K562 (cell line): ENCODE results near the gene SPINK2. TPM values are rescaled to one million over a fixed set of nuclear protein-coding genes. Genes with fewer than 3 reads are reported as not detected.

Experiments
- ATAC-seq: fragments of 200-7000 bp; cut with Tn5 transposase; 3 replicates; pipeline ENCODE4 v1.9.1; 2020; ENCODE audit warnings: moderate library complexity
- BruUV-seq: library from RNA; stranded (reverse); fragments of 400-500 nt; replicated peaks from 2 replicates; lab custom pipeline; 2021; lab: Mats Ljungman, UMichigan
- CTCF ChIA-PET: fragments of 300-600 bp; formaldehyde crosslinking; extraction: SDS; loops from one replicate; lab custom pipeline; 2021; ENCODE audit warnings: low intra/inter-chr PET ratio; lab: Yijun Ruan, JAX
- POLR2A ChIA-PET: fragments of 300-600, 350-650 bp; sonication (Branson Sonifier 250); formaldehyde crosslinking; extraction: SDS; loops from one replicate; lab custom pipeline; 2021; ENCODE audit warnings: antibody characterized with exemption, inconsistent platforms; lab: Yijun Ruan, JAX
- DNase-seq, 4 experiments: peaks; one replicate each; pipeline versions ENCODE4 v3.0.0 to v3.0.0-alpha.2; 2011 to 2018; ENCODE audit warnings: low spot score in 3 of 4, mixed read lengths in 3 of 4; ENCODE audit errors: extremely low read depth in 1 of 4
- FAIRE-seq: peaks from 2 replicates; lab custom pipeline; 2011; peaks lifted over from hg19 to GRCh38; lab: Jason Lieb, UNC
- H2AFZ ChIP-seq: 2 replicates; pipeline ENCODE4 v1.6.0; 2011; ENCODE audit warnings: low read depth, low read length, control low read depth, inconsistent platforms
- H3K27ac ChIP-seq: fragments of 200-600 bp; 3 replicates; pipeline ENCODE4 v1.8.0; 2011; ENCODE audit warnings: low read depth, mild to moderate bottlenecking, control low read depth, inconsistent platforms, low read length, moderate library complexity, mixed read lengths; ENCODE audit errors: extremely low read depth
- H3K27me3 ChIP-seq, 2 experiments: fragments of 300-600 bp in 1 of 2; 2 replicates in 1 of 2; 3 replicates in 1 of 2; pipeline versions ENCODE4 v1.6.0 to v1.8.0; 2011; ENCODE audit warnings: inconsistent platforms in 2 of 2, low read length in 2 of 2, mild to moderate bottlenecking in 1 of 2, mixed read lengths in 1 of 2, moderate library complexity in 1 of 2; ENCODE audit not compliant: control insufficient read depth in 2 of 2, insufficient read depth in 2 of 2
- H3K36me3 ChIP-seq: fragments of 300-600 bp; 3 replicates; pipeline ENCODE4 v1.8.0; 2011; ENCODE audit warnings: mild to moderate bottlenecking, low read length, inconsistent platforms; ENCODE audit not compliant: control insufficient read depth, insufficient read depth
- H3K4me1 ChIP-seq, 2 experiments: fragments of 200-600 bp in 1 of 2; replicated peaks in 1 of 2; 2 replicates in 1 of 2; 3 replicates in 1 of 2; pipeline versions ENCODE4 v1.5.1 to v1.8.0; 2011; ENCODE audit warnings: inconsistent platforms in 2 of 2, low read length in 2 of 2, mild to moderate bottlenecking in 1 of 2, mixed read lengths in 1 of 2, moderate library complexity in 1 of 2; ENCODE audit not compliant: control insufficient read depth in 2 of 2, insufficient read depth in 2 of 2
- H3K4me2 ChIP-seq: 2 replicates; pipeline ENCODE4 v1.6.1; 2011; ENCODE audit warnings: low read length, control low read depth, inconsistent platforms, mixed read lengths; ENCODE audit not compliant: insufficient read depth
- H3K4me3 ChIP-seq: fragments of 200-600 bp; sonication (generic), shearing (Covaris generic); 2 replicates; pipeline ENCODE4 v1.5.1; 2016; ENCODE audit warnings: control low read depth, inconsistent platforms
- H3K79me2 ChIP-seq: fragments of 200-600 bp; 3 replicates; pipeline ENCODE4 v1.8.0; 2011; ENCODE audit warnings: low read length, inconsistent platforms; ENCODE audit not compliant: control insufficient read depth, insufficient read depth
- H3K9ac ChIP-seq, 2 experiments: 2 replicates each; pipeline versions ENCODE4 v1.6.0 to v1.6.1; 2011; ENCODE audit warnings: low read depth in 2 of 2, low read length in 2 of 2, control low read depth in 1 of 2, inconsistent platforms in 1 of 2, mild to moderate bottlenecking in 1 of 2, mixed read lengths in 1 of 2; ENCODE audit not compliant: insufficient read depth in 1 of 2
- H3K9me1 ChIP-seq: one replicate; pipeline ENCODE4 v1.6.0; 2011; ENCODE audit warnings: inconsistent platforms, mild to moderate bottlenecking, low read length, moderate library complexity; ENCODE audit not compliant: control insufficient read depth, insufficient read depth
- H3K9me3 ChIP-seq: replicated peaks from 2 replicates; pipeline ENCODE4 v1.5.1; 2011; ENCODE audit warnings: low read depth, low read length, inconsistent platforms; ENCODE audit not compliant: control insufficient read depth, insufficient read depth
- H4K20me1 ChIP-seq: replicated peaks from 2 replicates; pipeline ENCODE4 v1.6.1; 2011; ENCODE audit warnings: low read length, inconsistent platforms, mixed read lengths; ENCODE audit not compliant: control insufficient read depth, insufficient read depth
- PHB2 ChIP-seq: fragments of 450-650 bp; IDR thresholded peaks from 2 replicates; pipeline ENCODE4 v1.6.1; 2017; ENCODE audit warnings: low read depth
- SAP30 ChIP-seq: fragments of 200-600 bp; sonication (generic); IDR thresholded peaks from 2 replicates; pipeline ENCODE4 v1.6.1; 2012; ENCODE audit warnings: borderline replicate concordance, low read depth, mild to moderate bottlenecking, moderate library complexity, low read length, control low read depth, inconsistent platforms; ENCODE audit not compliant: insufficient read depth, poor library complexity, severe bottlenecking
- TCF7 ChIP-seq: sonication (generic); IDR thresholded peaks from 2 replicates; pipeline ENCODE4 v1.6.1; 2016; ENCODE audit warnings: antibody characterized with exemption, borderline replicate concordance
- ZNF445 ChIP-seq: fragments of 250-450 bp; sonication (Bioruptor Pico); IDR thresholded peaks from 2 replicates; pipeline ENCODE4 v1.4.0; 2020; ENCODE audit warnings: low read depth, mild to moderate bottlenecking, moderate library complexity
- WGBS: fragments of 100-300 bp; shearing (Covaris generic); methylation state at CpG from one replicate; pipeline ENCODE4 v1.1.6; 2016; ENCODE audit warnings: low coverage, mixed read lengths; ENCODE audit not compliant: insufficient coverage; ENCODE audit errors: missing lambda C conversion rate; 5-methylcytosine and 5-hydroxymethylcytosine counted together
- in situ Hi-C: fragments of 300-500 bp; cut with MboI; formaldehyde crosslinking; loops from 4 replicates; pipeline ENCODE4 v1.15.0; 2018; ENCODE audit warnings: inconsistent platforms, mixed read lengths
- intact Hi-C: fragments of 100-400 bp; cut with micrococcal nuclease; formaldehyde crosslinking; loops from 2 replicates; pipeline ENCODE4 v1.14.2; 2022
- polyA plus RNA-seq, 8 experiments: library from polyadenylated mRNA; depleted of rRNA in 4 of 8; stranded (reverse) in 5 of 8; unstranded in 3 of 8; fragments of >200 nt; fragmentation: Nextera tagmentation in 2 of 8; fragmentation: Illumina TruSeq in 1 of 8; extraction: Ambion mirVana in 2 of 8; extraction: Trizol in 1 of 8; gene quantifications; 2 replicates each; pipeline versions ENCODE4 v1.2.1 to v1.2.3, GENCODE V29; 2011 to 2014; ENCODE audit warnings: inconsistent platforms in 1 of 8, missing spikeins in 1 of 8
- total RNA-seq, 7 experiments: library from RNA; depleted of rRNA in 6 of 7; stranded (reverse); fragments of >200 nt in 6 of 7; fragmentation: Illumina TruSeq in 2 of 7; extraction: Trizol in 2 of 7; gene quantifications; 2 replicates each; pipeline versions ENCODE4 v1.2.1 to v1.2.3, GENCODE V29; 2011 to 2021; ENCODE audit warnings: low replicate concordance in 1 of 7
- TF ChIP-seq, protein P1 (sequence below): fragments of 450-650 bp; formaldehyde crosslinking; IDR thresholded peaks from 2 replicates; pipeline ENCODE4 v1.4.0; 2020; ENCODE audit warnings: mild to moderate bottlenecking, moderate library complexity

Gene SPINK2
- total and polyA plus RNA-seq, 9 of the 15 experiments (the other 6 are each of a cell fraction or from before 2014, with no cell fraction given), result not detected

GRCh38 chr4:56860781-56861180 lies 39.3 kb upstream of the SPINK2 start:
- DNase-seq (no peak), FAIRE-seq (no peak), ATAC-seq (no peak)
- intact Hi-C loops, result no loop called here
- Histone ChIP-seq H3K4me3 (no peak overlapping the region), H3K27ac (no peak overlapping the region), H4K20me1 (no peaks in the 10 kb centered on the region), H3K9ac (no peak overlapping the region), H2AFZ (no peak overlapping the region), H3K9me1 (no peaks in the 10 kb centered on the region), H3K9me3 (no peaks in the 10 kb centered on the region), H3K27me3 (peaks cover 19 to 26% of the 10 kb centered on the region in 2 experiments), H3K79me2 (no peaks in the 10 kb centered on the region), H3K4me1 (no peaks in the 10 kb centered on the region), H3K36me3 (no peaks in the 10 kb centered on the region), H3K4me2 (no peak overlapping the region)
- ChIA-PET CTCF (no interaction called here), POLR2A (interaction anchor here (1.0 kb wide), 1 partner anchor 9 kb away, joined by 3 read pairs; no protein-coding TSS in a partner anchor)
- WGBS, result 2% methylated on average over 3 of the region's 3 CpGs
- BruUV-seq, result no TSS peak
- in situ Hi-C loops, result no loop called here
- TF ChIP-seq PHB2 (no peak), TCF7 (no peak), SAP30 (no peak)

DNA sequence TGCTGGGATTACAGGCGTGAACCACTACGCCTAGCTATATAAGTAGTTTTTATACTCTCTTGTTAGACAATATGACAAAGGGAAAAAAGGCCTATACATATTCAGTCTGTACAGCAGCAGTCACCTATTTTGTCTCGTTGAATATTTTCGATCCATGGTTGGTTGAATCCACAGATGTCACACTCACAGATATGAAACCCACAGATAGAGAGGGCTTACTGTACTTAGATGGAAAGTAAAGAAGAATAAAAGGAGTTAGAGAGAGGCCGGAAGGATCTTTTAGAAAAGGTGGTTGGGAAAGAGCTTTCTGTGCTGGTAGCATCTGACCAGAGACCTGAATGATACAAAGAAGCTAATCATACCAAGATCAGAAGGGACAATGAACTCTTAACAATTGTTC lies 38.3 kb upstream of the SPINK2 start:
- H3K27me3 ChIP-seq, result peaks cover 17 to 19% of the 10 kb centered on the region in 2 experiments
- WGBS, result 4% methylated on average over 5 of the region's 5 CpGs
- H3K4me1 ChIP-seq, result no peaks in the 10 kb centered on the region
- H3K4me3 ChIP-seq, result no peak overlapping the region
- no peaks in the 10 kb centered on the region for H4K20me1 ChIP-seq
- POLR2A ChIA-PET, result no interaction called here
- intact Hi-C loops, result no loop called here
- TF ChIP-seq, protein P1, sequence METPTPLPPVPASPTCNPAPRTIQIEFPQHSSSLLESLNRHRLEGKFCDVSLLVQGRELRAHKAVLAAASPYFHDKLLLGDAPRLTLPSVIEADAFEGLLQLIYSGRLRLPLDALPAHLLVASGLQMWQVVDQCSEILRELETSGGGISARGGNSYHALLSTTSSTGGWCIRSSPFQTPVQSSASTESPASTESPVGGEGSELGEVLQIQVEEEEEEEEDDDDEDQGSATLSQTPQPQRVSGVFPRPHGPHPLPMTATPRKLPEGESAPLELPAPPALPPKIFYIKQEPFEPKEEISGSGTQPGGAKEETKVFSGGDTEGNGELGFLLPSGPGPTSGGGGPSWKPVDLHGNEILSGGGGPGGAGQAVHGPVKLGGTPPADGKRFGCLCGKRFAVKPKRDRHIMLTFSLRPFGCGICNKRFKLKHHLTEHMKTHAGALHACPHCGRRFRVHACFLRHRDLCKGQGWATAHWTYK (CRISPR knock-in tag), result no peak
- no peak for TF ChIP-seq ZNF445 (CRISPR knock-in tag)
- no peaks in the 10 kb centered on the region for H3K79me2 ChIP-seq
- no peaks in the 10 kb centered on the region for H3K9me1 ChIP-seq
- no peaks in the 10 kb centered on the region for H3K36me3 ChIP-seq
- DNase-seq (no peak), ATAC-seq (no peak), FAIRE-seq (no peak)
- no peak overlapping the region for H2AFZ ChIP-seq
- H3K9me3 ChIP-seq, result no peaks in the 10 kb centered on the region
- H3K9ac ChIP-seq, result no peak overlapping the region
- no TSS peak for BruUV-seq
- H3K4me2 ChIP-seq, result no peak overlapping the region
- CTCF ChIA-PET, result no interaction called here
- no peak overlapping the region for H3K27ac ChIP-seq
- in situ Hi-C loops, result no loop called here
